NCI-H2171 (cell line): ENCODE results near the gene SPTA1.

ENCODE experiments used
- DNase-seq: peaks from one replicate; lab custom pipeline; 2025; lab: John Stamatoyannopoulos, UW

SPTA1 gene

DNA sequence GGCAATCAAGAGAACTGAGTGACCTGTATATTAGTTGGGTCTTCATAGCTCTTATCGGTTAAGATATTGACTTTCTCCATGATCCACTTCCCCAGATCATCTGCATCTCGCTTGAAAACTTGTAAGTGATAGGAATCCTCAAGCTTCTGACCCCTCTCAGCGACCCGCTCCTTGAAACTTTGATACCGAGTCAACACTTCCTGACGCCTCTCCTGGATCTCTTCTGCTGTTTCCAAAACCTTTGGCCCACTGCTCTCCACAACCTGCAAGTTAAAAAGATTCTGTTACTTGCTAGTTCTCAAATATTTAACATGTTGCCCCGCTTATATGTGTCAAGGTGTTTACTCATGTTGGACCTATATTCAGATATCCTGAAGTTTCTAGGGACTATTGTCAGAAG is 1.4 kb downstream of the SPTA1 start:
- no peak for DNase-seq

DNA sequence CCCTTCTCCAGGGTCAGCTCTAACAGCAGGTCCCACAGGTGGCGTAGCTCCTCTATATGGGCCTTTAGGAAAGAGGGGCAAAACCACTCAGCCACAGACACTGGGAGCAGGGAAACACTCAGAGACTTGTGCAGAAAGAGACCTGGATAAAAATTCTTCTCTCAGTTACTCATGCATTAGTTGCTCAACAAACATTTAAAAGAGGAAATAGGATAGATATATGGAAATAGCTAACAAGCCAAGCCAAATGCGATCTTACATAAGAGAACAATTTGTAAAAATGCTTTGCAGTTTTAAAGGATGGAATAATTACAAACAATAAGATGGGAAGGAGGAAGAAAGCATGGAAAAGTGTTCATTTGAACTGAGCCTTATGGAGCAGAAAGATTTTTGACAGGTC is 4.9 kb downstream of the SPTA1 start:
- no peak for DNase-seq

DNA sequence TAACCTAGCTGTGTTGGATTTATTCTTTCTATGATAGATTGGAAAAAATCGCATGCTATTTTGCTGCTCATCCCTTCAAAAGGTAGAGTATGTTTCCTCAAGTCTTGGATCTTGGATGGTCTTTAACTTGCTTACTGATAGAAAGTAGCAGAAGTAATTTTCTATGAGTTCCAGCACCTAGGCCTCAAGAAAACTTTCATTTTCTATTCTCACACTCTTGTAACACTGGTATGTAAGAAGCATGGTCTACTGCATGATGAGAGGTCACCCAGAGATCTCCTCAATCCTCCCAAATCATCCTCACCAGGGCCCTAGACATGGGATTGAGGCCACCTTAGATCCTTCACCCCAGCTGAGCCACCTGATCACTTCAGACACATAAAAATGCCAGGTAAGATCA is 7.2 kb downstream of the SPTA1 start:
- DNase-seq = no peak

DNA sequence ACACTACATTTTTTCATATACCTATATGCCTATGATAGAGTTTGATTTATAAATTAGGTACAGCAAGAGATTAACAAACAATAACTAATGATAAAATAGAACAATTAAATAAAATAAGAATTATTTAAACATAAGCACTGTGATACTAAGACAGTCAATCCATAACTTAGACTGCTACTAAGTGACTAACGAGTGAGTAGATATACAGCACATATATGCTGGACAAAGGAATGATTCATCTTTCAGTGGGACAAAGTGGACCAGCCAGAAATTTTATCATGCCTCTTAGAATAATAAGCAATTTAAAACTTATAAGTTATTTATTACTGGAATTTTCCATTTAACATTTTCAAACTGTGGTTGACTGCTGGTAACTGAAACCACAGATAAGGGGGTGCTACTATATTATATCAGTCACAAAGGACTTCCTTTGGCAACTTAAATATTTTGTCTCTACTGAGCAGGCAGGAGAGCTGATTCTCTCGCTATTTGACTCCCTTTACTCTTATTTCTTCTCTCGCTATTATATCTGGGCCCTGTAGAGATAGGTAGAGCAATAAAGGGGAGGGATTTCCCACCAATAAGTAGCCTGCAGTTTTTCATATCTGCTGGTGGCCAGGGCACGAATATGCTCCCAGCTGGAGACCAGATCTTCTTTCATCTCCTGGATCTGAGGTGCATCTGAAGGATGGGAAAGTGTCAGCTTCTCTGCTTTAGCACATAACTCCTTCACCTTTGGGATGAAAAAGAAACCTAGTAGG is 10.8 kb downstream of the SPTA1 start:
- no peak for DNase-seq

DNA sequence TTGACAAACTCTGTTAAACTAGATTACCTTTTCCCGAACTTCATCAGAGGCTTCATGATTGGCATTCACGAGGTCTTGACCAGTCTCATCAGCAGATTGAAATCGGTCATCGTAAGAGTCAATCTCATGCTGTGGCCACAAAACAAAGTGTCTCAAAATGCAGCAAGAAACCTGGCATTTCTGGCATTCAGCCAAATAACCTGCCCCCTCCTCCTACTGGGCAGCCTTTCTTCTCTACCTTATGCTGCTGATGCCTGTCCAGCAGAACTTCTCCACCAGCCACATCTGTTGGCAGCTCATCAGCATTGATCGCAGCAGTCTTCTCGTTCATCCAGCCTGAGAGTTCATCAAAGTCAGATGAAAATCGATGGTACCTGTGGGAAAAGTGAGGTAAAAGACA is 12.2 kb downstream of the SPTA1 start:
- no peak for DNase-seq

DNA sequence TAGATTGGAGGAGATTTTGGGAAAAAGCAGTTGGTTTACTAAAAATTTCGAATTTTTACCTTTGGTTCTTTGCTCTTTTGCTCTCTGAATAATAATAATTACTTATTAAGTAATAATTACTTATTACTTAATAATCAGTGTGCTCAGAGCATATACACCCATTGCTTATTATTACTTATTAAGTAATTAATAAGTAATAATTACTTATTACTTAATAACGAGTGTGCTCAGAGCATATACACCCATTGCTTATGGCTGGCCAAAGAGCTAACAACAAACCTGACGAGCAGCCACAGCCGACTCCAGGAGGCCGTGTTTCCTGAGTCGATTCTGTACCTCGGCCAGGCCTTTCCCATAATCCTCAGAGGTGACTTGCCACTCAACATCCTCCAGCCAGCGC is 20.5 kb downstream of the SPTA1 start:
- no peak for DNase-seq

DNA sequence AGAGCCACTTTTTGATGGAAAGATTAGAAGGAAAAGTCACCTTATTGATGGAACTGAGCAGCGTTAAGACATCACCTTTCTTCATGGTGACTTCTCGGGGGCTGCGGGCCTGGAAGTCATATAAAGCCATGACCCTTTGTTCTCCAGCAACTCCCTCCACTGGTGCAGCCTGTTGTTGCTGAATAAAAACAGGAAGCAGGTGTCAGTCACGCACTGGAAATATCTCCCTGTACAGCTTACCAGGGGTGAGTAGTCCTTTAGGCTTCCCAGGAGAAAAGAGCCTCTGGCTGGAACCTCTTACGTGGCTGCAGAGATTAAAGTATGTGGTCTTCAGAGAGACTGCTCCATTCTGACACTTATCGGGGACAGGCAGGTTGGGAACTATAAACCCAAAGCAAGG is 31.9 kb downstream of the SPTA1 start:
- no peak for DNase-seq

DNA sequence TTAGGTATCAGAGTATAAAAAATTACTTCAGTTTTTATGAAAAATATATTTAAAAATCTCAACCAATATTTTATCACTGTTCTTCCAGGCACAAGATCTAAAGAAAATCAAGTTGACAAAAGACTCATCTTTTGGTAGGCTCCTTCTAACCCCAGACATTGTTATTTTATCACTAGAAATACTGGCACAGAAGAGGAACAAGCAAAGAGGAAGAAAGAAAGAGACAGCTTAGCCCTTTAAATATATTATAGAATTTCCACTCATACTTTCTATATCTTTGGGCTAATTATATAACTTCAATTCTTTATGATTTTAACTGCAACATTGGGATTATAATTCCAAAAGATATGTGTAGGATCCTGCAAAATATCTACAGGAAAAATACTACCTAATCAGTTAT is 32.4 kb downstream of the SPTA1 start:
- DNase-seq = no peak

DNA sequence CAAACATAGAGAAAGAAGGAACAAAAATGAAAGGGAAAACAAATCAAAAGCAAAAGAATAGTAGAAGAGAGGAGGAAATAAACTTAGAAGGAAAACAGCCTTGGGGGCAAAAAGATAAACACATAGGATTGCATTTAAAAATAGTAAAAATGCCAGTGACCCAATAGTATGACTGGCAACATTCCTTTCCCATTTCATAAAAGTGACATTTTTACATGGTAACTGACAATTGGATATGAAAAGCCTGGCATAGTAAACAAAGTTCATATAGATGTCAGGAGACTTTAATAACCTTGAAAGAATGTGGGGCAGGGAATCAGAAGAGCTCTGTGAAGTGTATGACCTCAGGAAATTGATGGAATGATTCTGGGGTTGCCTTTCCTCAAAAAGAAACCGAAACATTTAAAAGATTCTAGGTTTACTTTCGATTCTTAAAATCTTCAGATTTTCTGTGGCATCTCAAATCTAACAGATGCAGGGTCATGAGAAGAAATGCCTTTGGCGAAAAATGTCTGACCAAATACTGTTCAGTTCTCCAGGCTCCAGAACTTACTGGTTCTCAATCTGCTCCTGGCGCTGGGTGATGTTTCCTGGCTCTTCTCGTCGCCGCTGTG is 33.7 kb downstream of the SPTA1 start:
- no peak for DNase-seq

DNA sequence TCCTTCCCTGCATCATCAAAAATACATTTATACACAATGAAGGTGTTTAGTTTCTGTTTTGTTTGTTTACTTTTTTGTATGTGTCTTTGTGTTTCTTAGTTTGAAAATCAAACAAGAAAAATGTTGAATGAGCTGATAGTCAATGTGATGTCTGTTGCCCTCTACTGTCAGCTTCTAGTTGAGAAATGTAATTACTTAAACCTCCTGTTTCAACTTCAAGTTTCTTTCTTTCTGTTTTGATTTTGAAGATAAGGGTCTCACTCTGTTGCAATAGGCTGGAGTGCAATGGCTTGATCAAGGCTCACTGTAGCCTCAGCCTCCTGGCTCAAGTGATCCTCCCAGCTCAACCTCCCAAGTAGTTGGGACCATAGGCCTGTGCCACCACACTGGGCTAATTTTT is 37.5 kb downstream of the SPTA1 start:
- DNase-seq = no peak

DNA sequence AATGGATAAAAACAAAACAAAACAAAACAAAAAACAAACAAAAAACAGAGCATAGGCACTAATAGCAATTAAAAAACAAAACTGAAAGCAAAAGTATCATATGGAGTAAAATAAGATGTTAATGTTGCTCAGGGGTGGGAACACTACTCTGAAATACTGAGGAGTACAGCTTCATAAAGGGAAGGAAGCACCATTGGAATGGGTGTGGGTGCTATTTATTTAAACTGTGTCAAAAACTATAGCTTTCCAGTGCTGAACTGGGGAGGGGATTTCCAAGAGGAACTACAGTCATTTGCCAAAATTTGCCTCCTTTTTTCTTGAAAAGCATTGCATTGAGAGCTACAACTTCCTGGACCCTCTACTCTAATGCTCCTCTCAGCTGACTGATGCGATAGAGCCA is 40.0 kb downstream of the SPTA1 start:
- DNase-seq = no peak

DNA sequence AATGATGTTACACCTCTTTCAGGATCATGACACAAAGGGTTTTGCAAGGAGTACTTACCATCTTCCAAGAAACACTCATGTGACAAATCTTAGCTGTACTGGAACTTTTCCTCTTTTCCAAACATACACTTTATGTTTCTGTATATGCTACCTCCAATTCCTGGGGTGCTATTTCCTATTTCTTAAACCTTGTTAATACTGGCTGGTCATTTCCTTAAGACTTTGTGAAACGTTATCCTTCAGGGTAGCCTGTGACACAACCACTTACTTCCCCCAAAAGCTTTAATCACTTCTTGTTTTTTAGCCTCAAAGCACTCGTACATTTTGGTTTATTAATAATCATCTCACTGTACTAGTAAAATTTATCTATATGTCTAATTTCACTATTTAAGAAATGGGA is 42.1 kb downstream of the SPTA1 start:
- DNase-seq = no peak

DNA sequence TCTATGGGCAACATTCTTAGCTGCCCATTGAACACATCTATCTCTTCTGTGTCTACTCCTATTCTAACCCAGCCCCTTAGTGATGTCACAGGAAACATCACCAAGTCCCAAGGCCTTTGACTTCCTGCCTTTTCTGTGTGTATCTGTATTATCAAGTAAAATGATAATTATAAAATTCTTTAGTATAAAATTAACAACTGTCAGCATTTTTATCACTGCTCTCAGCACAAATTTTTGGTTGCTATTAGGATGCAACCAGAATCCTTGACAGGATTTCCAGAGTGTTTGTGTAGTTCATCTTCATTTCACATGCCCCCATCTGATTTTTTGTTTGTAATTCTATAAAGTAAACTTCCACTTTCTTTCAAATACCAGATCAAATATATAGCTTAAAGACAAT is 47.6 kb downstream of the SPTA1 start:
- no peak for DNase-seq

DNA sequence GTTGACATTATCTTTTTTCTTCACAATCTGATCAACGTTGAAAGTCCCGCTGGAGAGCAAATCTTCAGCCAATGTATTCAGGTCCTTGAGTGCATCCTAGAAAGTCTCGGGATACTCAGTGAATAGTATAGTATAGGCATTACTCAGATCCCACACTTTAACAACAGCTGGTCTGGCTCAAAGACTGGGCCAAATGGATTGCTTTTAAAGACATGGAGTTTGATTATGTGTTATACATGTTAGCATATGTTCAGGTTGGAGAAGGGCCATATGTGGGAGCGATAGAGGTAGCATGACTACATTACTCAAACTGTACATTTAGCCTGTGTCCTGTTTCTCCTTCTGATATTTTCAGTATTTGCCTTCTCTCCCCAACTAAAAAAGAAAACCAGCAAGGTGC is 48.4 kb downstream of the SPTA1 start:
- no peak for DNase-seq

DNA sequence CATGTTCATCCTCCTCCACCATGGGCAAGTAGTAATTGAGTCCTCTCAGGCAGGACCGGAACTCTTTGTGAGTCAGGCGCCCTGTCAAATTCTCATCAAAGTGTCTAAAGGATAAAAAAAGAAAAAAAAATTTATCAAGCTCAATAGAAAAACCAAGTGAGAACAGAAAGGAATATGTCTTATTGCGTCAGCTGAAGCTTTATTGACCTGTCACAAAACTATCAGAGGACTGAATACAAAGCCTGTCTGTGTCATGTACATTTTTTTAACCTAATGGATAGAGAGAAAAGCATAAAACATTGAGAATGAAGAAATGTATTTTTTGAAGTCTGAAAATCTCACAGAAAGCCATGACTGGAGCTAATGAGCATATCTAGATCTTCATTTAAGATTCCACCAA is 72.8 kb downstream of the SPTA1 start:
- DNase-seq = no peak

DNA sequence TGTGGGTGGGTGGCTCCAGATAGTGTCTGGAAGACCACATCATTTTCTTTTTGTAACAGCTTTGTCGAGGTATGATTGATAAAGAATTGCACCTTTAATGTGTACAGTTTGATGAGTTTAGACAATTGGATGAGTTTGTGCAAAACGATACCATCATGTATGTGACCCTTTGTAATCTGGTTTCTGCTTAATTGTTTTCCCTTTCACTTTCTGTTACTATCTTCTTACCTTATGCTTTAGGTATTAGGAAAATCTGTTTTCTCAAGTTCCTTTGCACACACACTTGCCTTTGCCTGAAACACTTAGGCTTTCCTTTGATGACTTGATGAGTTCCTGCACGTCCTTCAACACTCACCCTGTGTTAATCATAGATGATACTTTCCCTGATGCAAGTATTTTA is 74.6 kb downstream of the SPTA1 start:
- DNase-seq = no peak

DNA sequence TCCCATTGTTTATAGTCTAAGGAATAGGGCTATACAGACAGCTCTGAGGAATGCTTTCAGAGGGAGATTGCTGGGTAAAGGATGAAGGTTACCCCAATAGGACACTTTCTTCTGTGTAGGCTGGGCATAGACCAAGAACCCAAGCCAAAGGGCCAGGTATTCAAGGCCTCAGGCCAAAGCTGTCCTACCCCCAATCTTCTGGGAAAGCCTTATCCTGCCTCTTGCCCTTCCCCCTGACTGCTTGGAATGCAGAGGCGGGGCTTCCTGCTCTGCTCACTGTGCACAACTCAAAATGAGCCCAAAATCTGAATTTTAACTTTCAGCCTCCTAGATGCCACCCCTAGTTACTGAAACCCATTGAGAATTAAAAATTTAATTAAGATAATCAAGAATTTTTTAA is 79.2 kb downstream of the SPTA1 start:
- no peak for DNase-seq

DNA sequence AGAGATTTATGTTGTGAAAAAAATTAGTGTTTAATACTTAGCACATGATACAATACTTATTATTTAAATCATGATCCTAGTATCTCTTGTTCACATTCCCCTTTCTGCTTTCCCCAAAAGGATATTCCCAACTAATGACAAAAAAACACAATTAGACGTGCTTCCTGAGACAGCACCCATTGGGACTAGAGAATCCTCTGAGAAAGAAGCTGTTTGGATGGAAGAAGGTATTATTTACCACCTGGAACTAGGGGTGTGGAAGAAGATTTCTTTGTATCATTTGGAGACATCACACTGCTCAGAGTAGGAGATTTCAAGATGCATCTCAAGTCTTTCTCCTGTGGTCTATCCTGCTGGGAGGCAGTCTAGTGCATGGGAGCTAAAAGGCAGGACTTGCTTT is 81.5 kb downstream of the SPTA1 start, which contains the start of gene OR10Z1:
TSS of gene OR10Z1 (plus strand) at position 301 of the 400 bp plus-strand sequence. CDS start 1,171 bp downstream, outside the sequence.
- no peak for DNase-seq

DNA sequence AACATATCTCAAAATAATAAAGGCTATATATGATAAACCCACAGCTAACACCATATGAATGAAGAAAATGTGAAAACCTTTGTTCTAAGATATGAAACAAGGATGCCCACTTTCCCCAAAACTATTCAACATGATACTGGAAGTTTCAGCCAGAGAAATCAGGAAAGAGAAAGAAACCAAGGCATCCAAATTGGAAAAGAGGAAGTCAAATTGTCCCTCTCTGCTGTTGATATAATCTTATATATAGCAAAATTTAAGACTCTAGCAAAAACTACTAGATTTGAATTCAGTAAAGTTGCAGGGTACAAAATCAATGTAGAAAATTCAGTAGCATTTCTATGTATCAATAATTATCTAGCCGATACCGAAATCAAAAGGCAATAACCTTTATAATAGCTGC is 85.8 kb downstream of the SPTA1 start:
- DNase-seq = no peak

DNA sequence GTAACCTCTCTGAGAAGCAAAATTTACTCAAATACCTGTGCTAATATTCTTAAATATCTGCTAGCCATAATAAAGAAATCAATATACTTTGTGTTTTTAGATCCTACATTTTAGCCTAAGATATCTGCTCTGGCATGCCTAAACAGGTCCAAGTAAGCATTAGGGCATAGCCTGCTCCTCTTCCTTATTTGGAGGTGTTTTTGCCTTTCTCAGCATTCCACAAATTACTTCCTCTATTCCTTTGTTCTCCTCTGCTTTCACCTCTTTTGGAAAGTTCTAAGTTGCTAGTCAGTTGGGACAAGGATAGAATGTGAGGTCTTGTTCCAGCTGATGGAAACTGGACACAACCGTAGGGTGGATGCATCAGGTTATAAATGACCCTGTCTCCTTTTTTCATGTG is 99.6 kb downstream of the SPTA1 start:
- DNase-seq = no peak

DNA sequence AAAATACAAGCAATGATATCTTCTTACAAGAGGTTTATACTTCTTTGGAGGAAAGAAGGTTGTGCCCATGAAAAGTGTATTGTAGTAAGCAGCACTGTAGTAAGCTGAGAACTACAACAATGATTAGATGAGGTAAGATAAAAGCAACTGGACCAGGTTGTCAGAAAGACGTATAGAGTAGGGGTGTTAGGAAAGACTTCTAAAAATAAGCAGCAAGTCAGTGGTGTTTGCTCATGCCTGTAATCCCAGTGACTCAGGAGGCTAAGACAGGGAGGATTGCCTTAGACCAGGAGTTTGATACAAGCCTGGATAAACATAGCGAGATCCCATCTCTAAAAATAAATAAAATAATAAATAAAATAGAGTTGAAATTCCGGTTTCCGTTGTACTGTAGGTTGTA is 102.6 kb downstream of the SPTA1 start:
- DNase-seq = no peak

DNA sequence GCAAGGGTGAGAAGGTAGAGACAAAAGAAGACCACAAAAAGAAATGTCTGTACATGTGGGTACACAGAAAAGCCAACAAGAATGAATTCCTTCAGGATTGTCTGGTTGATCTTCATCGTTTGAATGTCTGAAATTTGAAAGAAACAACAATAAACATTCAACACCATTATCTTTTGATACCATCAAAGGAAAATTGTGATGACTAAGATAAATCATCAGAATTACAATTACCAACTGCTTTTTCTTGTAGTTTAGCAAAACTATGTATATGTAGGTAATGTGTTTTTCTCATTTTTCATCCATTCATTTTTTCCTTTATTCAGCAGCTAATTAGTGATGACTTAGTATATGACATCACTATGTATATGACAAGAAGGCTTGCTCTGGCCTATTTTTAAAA is 106.8 kb downstream of the SPTA1 start, which contains the start of gene OR10X1:
TSS of gene OR10X1 (minus strand) at position 167 of the 400 bp plus-strand sequence. CDS start at position 167, 0 bp downstream.
- DNase-seq = no peak

DNA sequence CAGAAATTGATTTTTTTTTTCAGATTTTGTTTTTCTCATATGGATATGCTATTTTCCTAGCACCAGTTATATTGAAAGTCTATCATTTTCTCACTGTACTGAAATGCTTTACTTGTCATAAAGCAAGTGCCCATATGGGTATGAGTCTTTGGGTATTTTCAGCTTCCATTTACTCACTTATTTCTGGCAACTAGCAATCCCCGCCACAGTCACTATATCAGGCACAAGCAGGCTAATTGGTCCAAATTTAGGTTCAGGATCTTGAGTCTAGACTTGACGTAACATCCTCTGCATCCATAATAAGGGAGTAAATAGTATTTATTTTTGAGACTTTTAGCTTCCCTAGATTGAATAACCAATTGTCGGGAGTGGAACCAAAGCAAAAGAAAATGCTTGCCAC is 109.0 kb downstream of the SPTA1 start:
- DNase-seq = no peak

DNA sequence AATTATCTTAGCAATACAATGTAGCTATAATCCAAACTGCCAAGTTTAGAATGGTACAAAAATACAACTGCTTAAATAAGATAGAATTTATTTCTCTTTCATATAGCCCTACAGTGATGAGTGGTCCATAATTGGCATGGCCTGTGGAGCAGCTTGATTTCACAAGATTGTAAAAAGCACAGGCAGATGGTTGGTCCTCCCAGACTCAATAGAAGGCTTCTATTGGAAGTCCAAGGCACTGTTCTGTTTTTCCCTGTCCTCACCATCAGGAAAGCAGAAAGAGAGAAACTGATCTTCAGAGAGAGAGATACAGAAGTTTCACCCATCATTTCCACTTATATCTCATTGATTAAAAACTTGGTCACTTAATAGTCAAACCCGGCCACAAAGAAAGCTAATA is 114.3 kb downstream of the SPTA1 start:
- no peak for DNase-seq
